Mucosa of rectum (tissue), 2 donors: ENCODE measurements around the gene STAG2.
A peak's percentile ranks its signal among the peaks of the same experiment; 100 is the strongest.

Source experiments
- H3K27ac ChIP-seq, 2 donors: one replicate each; pipeline ENCODE4 v1.7.0; 2013; ENCODE audit warnings: inconsistent platforms in 2 of 2, low read depth in 2 of 2, low read length in 2 of 2
- H3K27me3 ChIP-seq, 2 donors: one replicate each; pipeline ENCODE4 v1.7.0; 2013; ENCODE audit warnings: low read length in 2 of 2; ENCODE audit not compliant: control insufficient read depth in 2 of 2, insufficient read depth in 2 of 2
- H3K36me3 ChIP-seq, 2 donors: one replicate each; pipeline ENCODE4 v1.7.0; 2013; ENCODE audit warnings: low read length in 2 of 2; ENCODE audit not compliant: control insufficient read depth in 2 of 2, insufficient read depth in 2 of 2
- H3K4me1 ChIP-seq, 2 donors: one replicate each; pipeline ENCODE4 v1.7.0; 2013; ENCODE audit warnings: low read length in 2 of 2, mild to moderate bottlenecking in 1 of 2; ENCODE audit not compliant: control insufficient read depth in 2 of 2, insufficient read depth in 2 of 2
- H3K4me3 ChIP-seq, 2 donors: one replicate each; pipeline ENCODE4 v1.7.0; 2013; ENCODE audit warnings: low read length in 2 of 2
- H3K9ac ChIP-seq, 2 donors: one replicate each; pipeline ENCODE4 v1.7.0; 2013; ENCODE audit warnings: low read length in 2 of 2, low read depth in 1 of 2, mild to moderate bottlenecking in 1 of 2
- H3K9me3 ChIP-seq, 2 donors: one replicate each; pipeline ENCODE4 v1.7.0; 2013; ENCODE audit warnings: low read length in 2 of 2; ENCODE audit not compliant: control insufficient read depth in 2 of 2
- donor health status: healthy.
- donor health status: Normal muscosa, but diverticular disease.

STAG2 gene

DNA sequence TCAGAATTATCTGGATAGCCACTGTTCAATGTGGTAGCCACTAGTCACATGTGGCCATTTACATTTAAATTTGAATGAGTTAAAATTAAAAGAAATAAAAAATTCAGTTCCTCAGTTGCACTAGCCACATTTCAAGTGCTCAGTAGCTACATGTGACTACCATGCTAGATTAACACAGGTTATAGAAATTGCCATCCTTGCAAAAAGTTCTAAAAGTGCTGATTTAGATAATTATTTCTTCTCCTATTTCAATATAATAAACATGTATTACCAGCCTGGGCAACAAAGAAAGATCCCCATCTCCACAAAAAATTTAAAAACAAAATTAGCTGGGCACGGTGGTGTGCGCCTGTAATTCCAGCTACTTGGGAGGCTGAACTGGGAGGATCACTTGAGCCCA, 11.7 kb upstream of the STAG2 start:
- H3K4me3 ChIP-seq, result no peak overlapping the region
- H3K9ac ChIP-seq, result no peak overlapping the region
- H3K4me1 ChIP-seq, result no peaks in the 10 kb centered on the region
- H3K36me3 ChIP-seq, result no peaks in the 10 kb centered on the region
- no peaks in the 10 kb centered on the region for H3K9me3 ChIP-seq
- no peak overlapping the region for H3K27ac ChIP-seq
- no peaks in the 10 kb centered on the region for H3K27me3 ChIP-seq

DNA sequence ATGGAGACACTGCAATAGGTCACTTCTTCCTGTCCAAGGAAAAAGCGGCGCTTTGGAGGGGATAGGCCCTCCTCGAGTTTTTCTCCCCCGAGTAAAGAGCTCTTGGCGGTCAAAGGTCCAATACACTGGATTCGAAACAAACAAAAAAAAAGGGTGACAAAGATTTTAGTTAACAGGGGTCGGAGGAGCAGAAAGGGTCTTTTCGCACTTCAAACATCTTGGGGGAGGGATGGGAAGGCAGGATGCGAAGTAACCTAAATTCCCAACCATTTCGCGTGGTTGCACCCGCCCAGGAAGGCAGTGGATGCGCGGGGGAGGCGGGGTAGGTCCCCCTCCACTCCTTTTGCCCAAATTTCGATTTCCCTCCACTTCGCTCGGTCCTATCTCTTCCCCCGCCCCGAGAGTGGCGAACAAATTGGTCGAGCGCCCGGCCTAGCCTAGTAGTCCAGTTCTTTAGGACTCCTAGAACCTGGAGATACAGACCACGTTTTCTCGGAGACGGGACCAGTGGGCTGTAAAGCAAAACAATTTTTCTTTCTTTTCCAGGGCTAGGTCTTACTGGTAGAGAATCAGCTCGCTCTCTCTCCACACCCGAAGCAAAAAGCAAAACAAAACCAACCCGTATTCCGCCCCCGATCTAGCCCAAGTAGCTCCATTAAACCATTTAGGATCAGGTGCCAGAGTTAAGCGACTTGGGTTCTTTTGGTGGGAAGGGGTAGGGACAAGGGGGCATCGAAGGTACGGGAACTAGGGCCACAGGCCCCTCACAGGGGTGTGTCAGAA, 2.0 kb upstream of the STAG2 start:
- H3K9me3 ChIP-seq, result no peaks in the 10 kb centered on the region
- peak overlapping the region; percentile 93 for H3K27ac ChIP-seq
- no peaks in the 10 kb centered on the region for H3K36me3 ChIP-seq
- peak overlapping the region; percentile 90 to 96 for H3K9ac ChIP-seq
- H3K27me3 ChIP-seq, result no peaks in the 10 kb centered on the region
- H3K4me3 ChIP-seq, result peak overlapping the region; percentile 73 to 79
- H3K4me1 ChIP-seq, result peaks cover 3% of the 10 kb centered on the region in 2 donors

DNA sequence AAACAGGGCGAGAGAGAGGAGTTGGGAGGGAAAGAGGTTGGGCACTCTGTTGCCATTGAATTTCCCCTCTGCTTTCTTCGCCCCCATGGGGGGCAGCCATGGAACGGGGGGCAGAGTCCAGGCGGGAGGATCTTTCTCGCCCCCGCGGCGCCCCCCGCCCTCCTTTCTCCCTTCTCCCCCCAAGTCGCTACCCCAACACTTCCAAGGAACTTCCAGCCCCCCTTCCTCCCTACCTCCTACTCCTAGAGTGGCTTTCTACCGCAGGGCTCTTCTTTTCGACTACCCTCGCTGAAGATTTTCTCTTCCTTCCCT, 594 bp upstream of the STAG2 start:
- Histone ChIP-seq H3K9me3 (no peaks in the 10 kb centered on the region), H3K36me3 (no peaks in the 10 kb centered on the region), H3K4me3 (peak overlapping the region; percentile 66 to 89), H3K4me1 (peaks cover 3 to 5% of the 10 kb centered on the region in 2 donors), H3K27ac (peak overlapping the region; percentile 96 to 97), H3K9ac (peak overlapping the region; percentile 75 to 90), H3K27me3 (no peaks in the 10 kb centered on the region)

DNA sequence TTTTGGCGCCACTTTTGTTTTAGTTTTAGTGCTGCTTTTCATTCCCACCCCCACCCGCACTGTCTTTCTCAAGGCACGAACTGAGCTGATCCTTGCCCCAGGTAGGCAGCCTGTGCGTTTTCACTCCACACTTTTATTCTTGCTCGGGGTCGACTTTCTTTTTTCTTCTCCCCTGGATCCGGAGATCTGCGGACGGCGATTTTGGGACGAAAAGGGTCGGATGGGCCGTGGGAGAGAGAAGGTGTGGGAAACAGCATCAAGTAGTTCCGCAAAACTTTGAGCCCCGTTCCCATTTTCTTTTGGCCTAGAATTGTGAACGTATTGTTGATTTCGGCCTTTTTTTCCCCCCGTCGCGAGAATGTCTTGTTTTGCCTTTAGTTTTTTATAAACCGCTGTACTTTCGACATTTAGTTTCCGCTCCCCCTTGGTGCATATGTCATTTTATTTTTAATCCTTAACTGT, 531 bp downstream of the STAG2 start:
- peak overlapping the region; percentile 66 to 89 for H3K4me3 ChIP-seq
- peak overlapping the region; percentile 96 to 97 for H3K27ac ChIP-seq
- no peaks in the 10 kb centered on the region for H3K9me3 ChIP-seq
- H3K4me1 ChIP-seq, result peaks cover 3 to 5% of the 10 kb centered on the region in 2 donors
- no peaks in the 10 kb centered on the region for H3K36me3 ChIP-seq
- no peaks in the 10 kb centered on the region for H3K27me3 ChIP-seq
- H3K9ac ChIP-seq, result peak overlapping the region; percentile 75 to 94

DNA sequence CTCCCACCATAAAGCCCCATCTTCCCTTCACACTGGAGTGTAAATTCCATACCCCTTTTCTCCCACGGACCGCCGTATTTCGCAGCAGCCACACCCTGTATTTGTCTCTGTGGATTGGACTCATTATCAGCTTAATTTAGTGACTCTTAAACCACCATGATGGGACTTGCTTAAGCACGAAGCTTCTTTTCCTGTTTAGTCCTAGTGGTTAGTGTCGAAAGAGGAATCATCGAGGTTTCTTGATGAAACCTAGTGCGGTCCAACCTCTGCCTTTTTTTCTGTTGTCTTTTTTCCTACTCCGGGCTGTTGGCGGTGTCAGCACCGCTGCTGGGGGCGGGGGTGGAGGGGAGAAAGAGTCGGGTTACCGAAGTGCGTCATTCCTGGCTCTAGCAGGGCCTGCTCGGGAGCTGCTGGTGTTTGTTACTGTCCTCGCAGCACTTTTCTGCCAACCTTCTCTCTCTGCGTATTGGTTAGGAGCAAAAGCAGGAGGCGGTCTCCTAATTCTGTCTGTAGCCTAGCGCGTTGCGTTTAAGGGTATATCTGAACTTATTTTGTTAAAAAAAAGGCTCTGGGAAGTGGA, 1.4 kb downstream of the STAG2 start:
- peak overlapping the region; percentile 66 to 89 for H3K4me3 ChIP-seq
- H3K4me1 ChIP-seq, result peaks cover 3 to 5% of the 10 kb centered on the region in 2 donors
- no peaks in the 10 kb centered on the region for H3K9me3 ChIP-seq
- no peaks in the 10 kb centered on the region for H3K36me3 ChIP-seq
- peak overlapping the region; percentile 75 to 94 for H3K9ac ChIP-seq
- H3K27ac ChIP-seq, result peak overlapping the region; percentile 96 to 97
- H3K27me3 ChIP-seq, result no peaks in the 10 kb centered on the region

DNA sequence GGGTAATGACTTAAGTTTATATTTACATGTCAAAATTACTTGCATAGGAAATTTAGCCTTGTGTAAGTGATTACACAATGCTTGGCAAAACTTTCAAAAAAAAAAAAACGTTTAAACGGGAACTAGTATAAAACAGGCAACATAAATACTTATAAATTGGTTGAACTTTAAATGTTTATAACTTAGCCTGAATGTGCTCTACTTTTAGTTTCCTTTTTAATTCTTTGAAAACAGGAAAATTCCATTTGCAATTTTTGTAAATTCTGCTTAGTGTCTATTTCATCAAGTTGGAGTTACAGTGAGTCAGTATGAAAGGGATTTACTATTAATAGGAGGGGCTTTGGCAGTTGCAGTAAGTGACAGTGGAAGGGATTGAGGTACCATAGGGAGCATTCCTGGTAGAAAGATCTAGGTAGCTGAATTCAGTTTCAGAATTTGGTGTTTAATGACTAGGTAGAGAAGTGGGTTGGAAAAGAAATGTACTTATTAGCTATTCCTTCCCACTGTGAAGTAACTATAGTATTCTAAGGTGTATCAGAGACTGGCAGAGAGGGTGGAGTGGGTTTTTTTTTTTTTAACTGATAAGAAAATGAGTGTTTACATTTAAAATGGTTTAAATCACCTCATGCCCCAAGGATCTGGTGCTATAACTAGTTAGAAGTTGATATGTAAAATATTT, 2.8 kb downstream of the STAG2 start:
- H3K4me1 ChIP-seq, result peaks cover 3 to 5% of the 10 kb centered on the region in 2 donors
- H3K4me3 ChIP-seq, result peak overlapping the region in 1 of 2 donors; percentile 89
- peak overlapping the region in 1 of 2 donors; percentile 27 for H3K27ac ChIP-seq
- H3K9me3 ChIP-seq, result no peaks in the 10 kb centered on the region
- H3K27me3 ChIP-seq, result no peaks in the 10 kb centered on the region
- H3K36me3 ChIP-seq, result no peaks in the 10 kb centered on the region
- H3K9ac ChIP-seq, result peak overlapping the region in 1 of 2 donors; percentile 20

DNA sequence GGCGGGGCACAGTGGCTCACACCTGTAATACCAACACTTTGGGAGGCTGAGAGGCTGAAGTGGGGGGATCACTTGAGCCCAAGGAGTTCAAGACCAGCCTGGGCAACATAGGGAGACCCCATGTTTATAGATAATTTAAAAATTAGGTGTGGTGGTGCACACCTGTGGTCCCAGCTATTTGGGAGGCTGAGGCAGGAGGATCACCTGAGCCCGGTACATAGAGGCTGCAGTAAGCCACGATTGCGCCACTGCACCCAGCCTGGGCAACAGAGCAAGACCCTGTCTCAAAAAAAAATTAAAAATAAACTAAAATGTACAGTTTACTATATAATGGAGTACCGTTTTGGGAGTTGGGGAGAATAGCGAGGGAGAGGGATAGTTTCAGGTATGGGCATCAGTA, 4.2 kb downstream of the STAG2 start:
- Histone ChIP-seq H3K36me3 (no peaks in the 10 kb centered on the region), H3K4me1 (peaks cover 5 to 6% of the 10 kb centered on the region in 2 donors), H3K9ac (no peak overlapping the region), H3K27me3 (no peaks in the 10 kb centered on the region), H3K9me3 (no peaks in the 10 kb centered on the region), H3K27ac (no peak overlapping the region), H3K4me3 (no peak overlapping the region)

DNA sequence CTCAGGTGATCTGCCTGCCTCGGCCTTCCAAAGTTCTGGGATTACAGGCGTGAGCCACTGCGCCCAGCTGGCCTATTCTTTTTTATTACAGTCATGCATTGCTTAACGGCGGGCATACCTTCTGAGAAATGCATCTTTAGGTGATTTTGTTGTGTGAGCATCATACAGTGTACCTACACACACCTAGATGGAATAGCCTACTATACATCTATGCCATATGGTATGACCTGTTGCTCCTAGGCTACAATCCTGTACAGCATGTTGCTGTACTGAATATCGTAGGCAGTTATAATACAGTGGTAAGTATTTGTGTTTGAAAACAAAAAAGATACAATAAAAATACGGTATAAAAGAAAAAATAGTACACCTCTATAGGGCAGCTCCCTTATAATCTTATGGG, 6.0 kb downstream of the STAG2 start:
- Histone ChIP-seq H3K4me3 (no peak overlapping the region), H3K9ac (no peak overlapping the region), H3K36me3 (no peaks in the 10 kb centered on the region), H3K4me1 (peaks cover 5 to 6% of the 10 kb centered on the region in 2 donors), H3K9me3 (no peaks in the 10 kb centered on the region), H3K27ac (no peak overlapping the region), H3K27me3 (no peaks in the 10 kb centered on the region)

DNA sequence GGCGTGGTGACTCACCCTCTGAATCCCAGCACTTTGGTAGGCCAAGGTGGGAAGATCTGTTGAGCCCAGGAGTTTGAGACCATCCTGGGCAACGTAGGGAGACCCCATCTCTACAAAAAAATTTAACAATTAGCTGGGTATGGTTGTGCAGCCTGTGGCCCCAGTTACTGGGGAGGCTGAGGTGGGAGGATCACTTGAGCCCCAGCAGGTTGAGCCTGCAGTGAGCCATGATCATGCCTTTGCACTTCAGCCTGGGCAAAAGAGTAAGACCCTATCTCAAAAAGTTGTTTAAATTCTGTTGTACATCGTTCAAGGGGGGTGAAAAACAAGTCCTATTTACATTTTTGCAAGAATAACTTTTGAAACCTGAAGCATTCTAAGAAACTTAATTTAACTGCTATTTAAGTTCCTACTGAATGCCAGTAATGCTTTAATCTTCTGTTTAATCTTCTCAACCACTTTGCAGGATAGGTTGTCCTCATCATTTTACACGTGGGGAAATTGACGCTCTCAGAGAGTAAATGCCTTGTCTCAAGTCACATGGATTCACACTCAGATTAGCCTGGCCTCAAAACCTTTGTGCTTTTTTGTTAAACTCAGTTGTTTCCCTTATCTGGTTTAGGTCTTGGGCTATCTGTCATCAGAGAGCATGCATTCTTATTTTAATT, 7.0 kb downstream of the STAG2 start:
- Histone ChIP-seq H3K9me3 (no peaks in the 10 kb centered on the region), H3K27ac (no peak overlapping the region), H3K4me1 (peaks cover 5 to 6% of the 10 kb centered on the region in 2 donors), H3K4me3 (no peak overlapping the region), H3K9ac (no peak overlapping the region), H3K36me3 (no peaks in the 10 kb centered on the region), H3K27me3 (no peaks in the 10 kb centered on the region)

DNA sequence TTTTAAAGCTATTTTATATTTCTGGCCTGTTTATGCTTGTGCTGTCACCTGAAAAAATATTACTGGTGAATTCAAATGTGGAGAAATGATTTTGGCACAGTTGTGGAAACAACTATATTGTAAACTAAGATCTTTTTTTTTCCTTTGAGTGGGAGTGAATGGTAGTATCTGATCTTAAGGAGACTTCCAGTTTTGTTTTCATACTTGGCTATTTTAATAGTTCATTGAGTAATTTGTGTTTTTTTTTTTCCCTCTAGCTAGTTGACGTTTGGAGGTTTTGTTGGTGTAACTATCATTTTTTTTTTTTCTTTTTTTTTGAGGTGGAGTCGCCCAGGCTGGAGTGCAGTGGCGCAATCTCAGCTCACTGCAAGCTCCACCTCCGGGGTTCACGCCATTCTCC, 10.5 kb downstream of the STAG2 start:
- Histone ChIP-seq H3K27ac (no peak overlapping the region), H3K9me3 (no peaks in the 10 kb centered on the region), H3K27me3 (no peaks in the 10 kb centered on the region), H3K4me3 (no peak overlapping the region), H3K36me3 (no peaks in the 10 kb centered on the region), H3K9ac (no peak overlapping the region), H3K4me1 (peaks cover 0 to 3% of the 10 kb centered on the region in 2 donors)
